ENCODE measurements around the gene LMO1.

DNA sequence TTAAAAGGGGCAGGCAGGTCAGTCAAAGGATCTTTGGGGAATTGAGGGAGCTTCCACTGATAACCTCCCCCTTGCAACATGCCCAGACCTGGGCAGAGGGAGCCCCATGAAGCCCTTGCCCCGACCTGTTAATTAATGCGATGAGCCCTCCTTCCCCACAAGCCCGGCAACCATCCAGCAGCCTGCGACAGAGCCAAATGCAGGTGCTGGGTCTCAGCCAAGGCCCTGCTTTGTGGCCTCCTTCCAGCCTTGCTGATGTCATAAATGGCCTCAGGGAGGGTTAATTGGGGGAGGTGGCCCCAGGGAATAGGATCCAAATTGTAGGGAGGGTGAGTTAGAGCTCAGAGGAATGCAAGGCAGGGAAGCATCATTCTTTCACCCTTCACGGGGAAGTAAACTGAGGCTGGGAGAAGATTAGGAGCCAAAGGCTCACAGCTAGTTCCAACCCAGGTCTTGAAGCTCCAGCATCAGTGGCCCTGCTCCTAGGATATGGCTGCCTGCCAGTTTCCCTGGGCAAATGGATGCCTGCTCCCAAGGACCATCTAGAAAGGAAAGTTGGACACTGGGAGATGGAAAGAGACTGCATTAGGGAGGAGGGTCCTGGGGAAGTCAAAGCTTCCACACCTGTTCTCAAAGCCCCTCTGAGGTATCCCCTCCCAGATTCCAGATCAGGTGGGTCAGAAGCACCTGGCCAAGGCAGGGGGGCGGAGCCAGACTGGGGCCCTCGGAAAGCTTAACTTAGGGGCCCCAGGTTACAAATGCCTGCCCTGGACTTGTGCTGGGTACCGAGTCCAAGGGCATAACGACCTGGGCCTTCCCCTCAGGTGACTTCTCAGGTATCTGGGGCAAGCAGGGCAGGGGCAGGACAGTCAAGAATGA is 34.1 kb downstream of the LMO1 start:
- TF ChIP-seq, protein P1, sequence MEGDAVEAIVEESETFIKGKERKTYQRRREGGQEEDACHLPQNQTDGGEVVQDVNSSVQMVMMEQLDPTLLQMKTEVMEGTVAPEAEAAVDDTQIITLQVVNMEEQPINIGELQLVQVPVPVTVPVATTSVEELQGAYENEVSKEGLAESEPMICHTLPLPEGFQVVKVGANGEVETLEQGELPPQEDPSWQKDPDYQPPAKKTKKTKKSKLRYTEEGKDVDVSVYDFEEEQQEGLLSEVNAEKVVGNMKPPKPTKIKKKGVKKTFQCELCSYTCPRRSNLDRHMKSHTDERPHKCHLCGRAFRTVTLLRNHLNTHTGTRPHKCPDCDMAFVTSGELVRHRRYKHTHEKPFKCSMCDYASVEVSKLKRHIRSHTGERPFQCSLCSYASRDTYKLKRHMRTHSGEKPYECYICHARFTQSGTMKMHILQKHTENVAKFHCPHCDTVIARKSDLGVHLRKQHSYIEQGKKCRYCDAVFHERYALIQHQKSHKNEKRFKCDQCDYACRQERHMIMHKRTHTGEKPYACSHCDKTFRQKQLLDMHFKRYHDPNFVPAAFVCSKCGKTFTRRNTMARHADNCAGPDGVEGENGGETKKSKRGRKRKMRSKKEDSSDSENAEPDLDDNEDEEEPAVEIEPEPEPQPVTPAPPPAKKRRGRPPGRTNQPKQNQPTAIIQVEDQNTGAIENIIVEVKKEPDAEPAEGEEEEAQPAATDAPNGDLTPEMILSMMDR (IDR thresholded peaks at IDR 0.05) = no peak
- no peak for TF ChIP-seq POLR2A (IDR thresholded peaks at IDR 0.05)

All from heart left ventricle (tissue), 13 donors.